Liver (tissue), 3 donors: ENCODE data around the gene NSF.

Experiments used
- EGR1 ChIP-seq, 2 donors: IDR thresholded peaks; 2 replicates each; pipeline ENCODE4 v1.6.1; 2016 to 2018; ENCODE audit warnings: antibody characterized with exemption in 2 of 2, low read depth in 2 of 2
- FOXA1 ChIP-seq: IDR thresholded peaks from 2 replicates; pipeline ENCODE4 v1.6.1; 2016; ENCODE audit warnings: antibody characterized with exemption
- GABPA ChIP-seq, 2 donors: IDR thresholded peaks in 1 of 2; conservative IDR thresholded peaks in 1 of 2; 2 replicates each; pipeline ENCODE4 v1.6.1; 2016; ENCODE audit warnings: antibody characterized with exemption in 2 of 2, mild to moderate bottlenecking in 1 of 2, moderate library complexity in 1 of 2
- SP1 ChIP-seq: IDR thresholded peaks from 2 replicates; pipeline ENCODE4 v1.6.1; 2018; ENCODE audit warnings: antibody characterized with exemption, mild to moderate bottlenecking
- TAF1 ChIP-seq: conservative IDR thresholded peaks from 2 replicates; pipeline ENCODE4 v1.6.1; 2016; ENCODE audit warnings: antibody characterized with exemption, mild to moderate bottlenecking
- YY1 ChIP-seq: IDR thresholded peaks from 2 replicates; pipeline ENCODE4 v1.6.1; 2016; ENCODE audit warnings: antibody characterized with exemption, mild to moderate bottlenecking
- TF ChIP-seq, protein P1 (sequence below): IDR thresholded peaks from 2 replicates; pipeline ENCODE4 v1.6.1; 2016; ENCODE audit warnings: antibody characterized with exemption, mild to moderate bottlenecking
- TF ChIP-seq, protein P2 (sequence below): fragments of 150-350 bp; IDR thresholded peaks from 2 replicates; pipeline ENCODE4 v1.5.1; 2017; ENCODE audit warnings: improper control_type of control experiment, low read depth, low read length; ENCODE audit not compliant: missing input control
- TF ChIP-seq, protein P3 (sequence below): IDR thresholded peaks from 2 replicates; pipeline ENCODE4 v1.6.1; 2016; ENCODE audit warnings: antibody characterized with exemption
- TF ChIP-seq, protein P4 (sequence below): IDR thresholded peaks from 2 replicates; pipeline ENCODE4 v1.6.1; 2016; ENCODE audit warnings: antibody characterized with exemption
- donor health status: healthy.
- donor health status: healthy.

DNA sequence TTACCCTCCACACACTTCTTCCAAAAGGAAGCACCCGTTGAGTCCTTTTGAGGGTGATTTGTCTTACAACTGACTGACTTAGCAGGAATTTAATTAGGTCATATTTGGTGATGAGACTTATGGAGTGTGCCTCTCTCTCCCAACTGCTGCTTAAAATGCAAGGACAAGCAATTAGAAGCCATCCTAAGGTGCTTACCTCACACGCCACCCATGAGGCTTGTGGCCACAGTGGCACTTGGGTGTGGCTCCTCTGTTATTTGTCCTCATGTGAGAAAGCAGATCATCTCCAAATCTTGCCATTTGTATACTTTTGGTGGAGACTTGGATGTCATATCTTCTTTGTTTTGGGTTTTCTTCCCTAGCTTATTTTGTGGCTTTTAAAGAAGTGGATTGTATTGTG, 166.4 kb downstream of the NSF start:
- TF ChIP-seq, protein P1, sequence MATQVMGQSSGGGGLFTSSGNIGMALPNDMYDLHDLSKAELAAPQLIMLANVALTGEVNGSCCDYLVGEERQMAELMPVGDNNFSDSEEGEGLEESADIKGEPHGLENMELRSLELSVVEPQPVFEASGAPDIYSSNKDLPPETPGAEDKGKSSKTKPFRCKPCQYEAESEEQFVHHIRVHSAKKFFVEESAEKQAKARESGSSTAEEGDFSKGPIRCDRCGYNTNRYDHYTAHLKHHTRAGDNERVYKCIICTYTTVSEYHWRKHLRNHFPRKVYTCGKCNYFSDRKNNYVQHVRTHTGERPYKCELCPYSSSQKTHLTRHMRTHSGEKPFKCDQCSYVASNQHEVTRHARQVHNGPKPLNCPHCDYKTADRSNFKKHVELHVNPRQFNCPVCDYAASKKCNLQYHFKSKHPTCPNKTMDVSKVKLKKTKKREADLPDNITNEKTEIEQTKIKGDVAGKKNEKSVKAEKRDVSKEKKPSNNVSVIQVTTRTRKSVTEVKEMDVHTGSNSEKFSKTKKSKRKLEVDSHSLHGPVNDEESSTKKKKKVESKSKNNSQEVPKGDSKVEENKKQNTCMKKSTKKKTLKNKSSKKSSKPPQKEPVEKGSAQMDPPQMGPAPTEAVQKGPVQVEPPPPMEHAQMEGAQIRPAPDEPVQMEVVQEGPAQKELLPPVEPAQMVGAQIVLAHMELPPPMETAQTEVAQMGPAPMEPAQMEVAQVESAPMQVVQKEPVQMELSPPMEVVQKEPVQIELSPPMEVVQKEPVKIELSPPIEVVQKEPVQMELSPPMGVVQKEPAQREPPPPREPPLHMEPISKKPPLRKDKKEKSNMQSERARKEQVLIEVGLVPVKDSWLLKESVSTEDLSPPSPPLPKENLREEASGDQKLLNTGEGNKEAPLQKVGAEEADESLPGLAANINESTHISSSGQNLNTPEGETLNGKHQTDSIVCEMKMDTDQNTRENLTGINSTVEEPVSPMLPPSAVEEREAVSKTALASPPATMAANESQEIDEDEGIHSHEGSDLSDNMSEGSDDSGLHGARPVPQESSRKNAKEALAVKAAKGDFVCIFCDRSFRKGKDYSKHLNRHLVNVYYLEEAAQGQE = no peak
- TF ChIP-seq, protein P2, sequence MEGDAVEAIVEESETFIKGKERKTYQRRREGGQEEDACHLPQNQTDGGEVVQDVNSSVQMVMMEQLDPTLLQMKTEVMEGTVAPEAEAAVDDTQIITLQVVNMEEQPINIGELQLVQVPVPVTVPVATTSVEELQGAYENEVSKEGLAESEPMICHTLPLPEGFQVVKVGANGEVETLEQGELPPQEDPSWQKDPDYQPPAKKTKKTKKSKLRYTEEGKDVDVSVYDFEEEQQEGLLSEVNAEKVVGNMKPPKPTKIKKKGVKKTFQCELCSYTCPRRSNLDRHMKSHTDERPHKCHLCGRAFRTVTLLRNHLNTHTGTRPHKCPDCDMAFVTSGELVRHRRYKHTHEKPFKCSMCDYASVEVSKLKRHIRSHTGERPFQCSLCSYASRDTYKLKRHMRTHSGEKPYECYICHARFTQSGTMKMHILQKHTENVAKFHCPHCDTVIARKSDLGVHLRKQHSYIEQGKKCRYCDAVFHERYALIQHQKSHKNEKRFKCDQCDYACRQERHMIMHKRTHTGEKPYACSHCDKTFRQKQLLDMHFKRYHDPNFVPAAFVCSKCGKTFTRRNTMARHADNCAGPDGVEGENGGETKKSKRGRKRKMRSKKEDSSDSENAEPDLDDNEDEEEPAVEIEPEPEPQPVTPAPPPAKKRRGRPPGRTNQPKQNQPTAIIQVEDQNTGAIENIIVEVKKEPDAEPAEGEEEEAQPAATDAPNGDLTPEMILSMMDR = no peak
- TF ChIP-seq YY1 = no peak
- TF ChIP-seq, protein P3, sequence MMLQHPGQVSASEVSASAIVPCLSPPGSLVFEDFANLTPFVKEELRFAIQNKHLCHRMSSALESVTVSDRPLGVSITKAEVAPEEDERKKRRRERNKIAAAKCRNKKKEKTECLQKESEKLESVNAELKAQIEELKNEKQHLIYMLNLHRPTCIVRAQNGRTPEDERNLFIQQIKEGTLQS = no peak
- no peak for TF ChIP-seq TAF1
- TF ChIP-seq, protein P4, sequence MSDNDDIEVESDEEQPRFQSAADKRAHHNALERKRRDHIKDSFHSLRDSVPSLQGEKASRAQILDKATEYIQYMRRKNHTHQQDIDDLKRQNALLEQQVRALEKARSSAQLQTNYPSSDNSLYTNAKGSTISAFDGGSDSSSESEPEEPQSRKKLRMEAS = no peak
- no peak for TF ChIP-seq GABPA (IDR thresholded peaks at IDR 0.05 in 1 of 2, conservative IDR thresholded peaks at IDR 0.05 in 1 of 2)
- no peak for TF ChIP-seq EGR1 (IDR thresholded peaks at IDR 0.05; ENCODE audit: low read depth in 2 of 2)
- no peak for TF ChIP-seq SP1
- no peak for TF ChIP-seq FOXA1
